HG03575 (cell line): ENCODE data around the gene ABCA12.
"Not testable (repeated sequence)": the region's sequence is repeated elsewhere in the genome, so short reads cannot be mapped to it uniquely, and the experiment has no call there.

ENCODE experiments used
- ATAC-seq: cut with Tn5 transposase; IDR thresholded peaks from one replicate; pipeline ENCODE4 v1.9.1; 2021; ENCODE audit not compliant: unreplicated experiment, insufficient number of reproducible peaks, low FRiP score; ENCODE audit errors: extremely low read depth

The ABCA12 gene

DNA sequence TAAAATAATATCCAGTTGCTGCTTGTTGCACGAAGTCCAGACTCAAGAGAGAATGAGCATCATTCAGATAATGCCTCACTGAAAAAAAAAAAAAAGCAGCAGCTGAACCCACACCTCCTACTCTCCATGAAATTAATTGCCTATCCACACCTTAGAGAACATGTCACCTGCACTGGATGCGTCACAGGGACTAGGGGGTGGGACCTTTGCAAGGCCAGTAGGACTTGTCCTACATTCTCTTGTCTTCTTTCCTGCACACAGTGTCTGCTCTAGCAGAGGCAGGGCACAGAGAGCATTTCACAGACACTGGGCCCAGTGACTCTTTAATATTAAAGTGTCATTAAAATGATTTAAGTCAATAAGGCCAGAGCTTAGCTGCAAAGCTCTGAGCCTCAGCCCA lies at the start of gene ABCA12:
Gene ABCA12, minus strand, starts transcription at position 148 of the 400 bp plus-strand sequence. CDS start 418 bp downstream, outside the sequence.
- no peak for ATAC-seq

GRCh38 chr2:215188078-215188477 lies 49.7 kb upstream of the ABCA12 start:
- no peak for ATAC-seq

DNA sequence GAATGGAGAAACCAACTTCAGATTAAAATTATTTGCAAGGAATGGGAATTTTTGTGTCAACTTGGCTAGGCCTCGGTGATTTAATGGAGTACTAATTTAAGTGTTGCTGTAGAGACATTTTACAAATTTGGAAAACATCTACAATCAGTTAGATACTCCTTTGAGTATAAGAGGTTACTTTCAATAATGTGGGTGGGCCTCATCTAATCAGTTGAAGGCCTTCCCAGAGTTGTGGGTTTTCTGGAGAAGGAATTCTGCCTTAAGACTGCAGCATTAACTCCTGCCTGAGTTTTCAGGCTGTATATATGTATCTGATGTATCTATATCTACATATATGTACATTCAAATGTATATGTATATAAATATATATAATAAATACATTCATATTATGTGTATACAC lies 47.6 kb upstream of the ABCA12 start:
- no peak for ATAC-seq

GRCh38 chr2:215178121-215178520 lies 39.7 kb upstream of the ABCA12 start:
- ATAC-seq: no peak

DNA sequence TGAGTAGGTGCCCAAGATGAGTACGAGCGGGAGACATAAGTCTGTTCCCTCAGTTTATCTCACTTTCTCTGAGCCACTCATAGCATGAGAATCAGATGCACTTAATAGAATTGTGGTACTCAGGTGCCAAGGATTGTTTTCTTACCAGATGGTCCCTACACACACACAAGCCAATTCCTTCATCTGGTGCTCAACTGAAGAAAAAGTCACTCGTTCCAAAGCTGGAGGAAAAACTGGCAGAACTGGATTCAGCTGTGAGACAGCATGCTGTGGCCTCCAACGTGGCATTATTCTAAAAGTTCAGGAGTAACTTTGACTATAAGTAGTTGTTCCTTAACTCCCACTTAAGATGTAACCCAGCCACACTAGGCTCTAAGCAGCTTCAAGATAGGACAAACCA lies 33.4 kb upstream of the ABCA12 start:
- no peak for ATAC-seq

- no peak for ATAC-seq
Measured at GRCh38 chr2:215171151-215171550, 32.7 kb upstream of the ABCA12 start.

DNA sequence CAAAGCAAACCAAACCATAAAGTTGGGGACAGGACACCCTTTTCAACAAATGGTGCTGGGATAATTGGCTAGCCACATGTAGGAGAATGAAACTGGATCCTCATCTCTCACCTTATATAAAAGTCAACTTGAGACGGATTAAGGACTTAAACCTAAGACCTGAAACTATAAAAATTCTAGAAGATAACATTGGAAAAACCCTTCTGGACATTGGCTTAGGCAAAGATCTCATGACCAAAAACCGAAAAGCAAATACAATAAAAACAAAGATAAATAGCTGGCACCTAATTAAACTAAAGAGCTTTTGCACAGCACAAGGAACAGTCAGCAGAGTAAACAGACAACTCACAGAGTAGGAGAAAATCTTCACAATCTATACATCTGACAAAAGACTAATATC lies 28.1 kb upstream of the ABCA12 start:
- ATAC-seq: not testable (repeated sequence)

- ATAC-seq: not testable (repeated sequence)
Measured at GRCh38 chr2:215163319-215163718, 24.9 kb upstream of the ABCA12 start.

DNA sequence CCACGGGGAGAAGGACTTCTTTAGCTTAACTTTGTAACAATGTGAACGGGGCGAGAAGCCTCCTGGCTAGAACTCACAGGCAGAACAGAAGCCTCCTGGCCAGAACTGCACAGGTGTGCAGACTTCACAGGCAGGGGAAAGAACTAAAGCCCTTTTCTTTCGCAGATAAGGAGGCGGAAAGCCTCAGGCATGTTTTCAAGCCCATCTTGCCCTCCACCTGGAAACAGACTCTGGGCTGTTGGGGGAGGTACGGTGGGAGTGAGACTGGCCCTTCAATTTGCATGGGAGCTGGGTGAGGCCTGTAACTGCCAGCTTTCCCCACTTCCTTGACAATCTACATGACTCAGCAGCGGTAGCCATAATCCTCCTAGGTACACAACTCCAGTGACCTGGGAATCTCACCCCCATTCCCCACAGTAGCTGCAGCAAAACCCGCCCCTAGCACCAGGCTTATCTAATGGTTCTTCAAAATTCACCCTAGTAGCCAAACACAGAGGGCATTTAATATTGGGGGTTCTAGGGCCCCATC lies 22.9 kb upstream of the ABCA12 start:
- ATAC-seq: no peak

GRCh38 chr2:215160081-215160480 lies 21.7 kb upstream of the ABCA12 start:
- ATAC-seq: no peak

GRCh38 chr2:215156453-215156852 lies 18.0 kb upstream of the ABCA12 start:
- no peak for ATAC-seq

- ATAC-seq: no peak
Measured at GRCh38 chr2:215149894-215150293, 11.5 kb upstream of the ABCA12 start.

DNA sequence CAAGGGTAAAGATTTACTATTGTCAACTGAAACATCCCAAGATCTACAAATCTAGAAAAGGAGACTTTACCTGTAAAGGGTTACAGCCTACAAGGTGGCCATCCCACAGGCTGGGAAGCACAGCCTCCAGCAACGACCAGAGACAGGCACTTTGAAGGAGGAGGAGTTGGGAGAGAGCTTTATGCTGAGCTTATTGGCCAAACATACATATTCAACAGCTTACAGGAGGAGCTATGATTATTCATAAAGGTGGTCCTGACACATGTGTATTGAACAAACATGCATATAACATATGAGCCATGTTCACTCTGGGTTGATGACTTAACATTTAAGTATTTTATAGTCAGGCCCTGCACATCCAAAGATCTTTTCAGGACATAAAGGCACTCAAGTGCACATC lies 11.1 kb upstream of the ABCA12 start:
- ATAC-seq: no peak

GRCh38 chr2:215149060-215149459 lies 10.6 kb upstream of the ABCA12 start:
- no peak for ATAC-seq

GRCh38 chr2:215145611-215146010 lies 7.2 kb upstream of the ABCA12 start:
- ATAC-seq: no peak

GRCh38 chr2:215144106-215144875 lies 5.9 kb upstream of the ABCA12 start:
- ATAC-seq: no peak

GRCh38 chr2:215143458-215143857 lies 5.0 kb upstream of the ABCA12 start:
- ATAC-seq: no peak

- no peak for ATAC-seq
Measured at GRCh38 chr2:215141706-215142105, 3.3 kb upstream of the ABCA12 start.

DNA sequence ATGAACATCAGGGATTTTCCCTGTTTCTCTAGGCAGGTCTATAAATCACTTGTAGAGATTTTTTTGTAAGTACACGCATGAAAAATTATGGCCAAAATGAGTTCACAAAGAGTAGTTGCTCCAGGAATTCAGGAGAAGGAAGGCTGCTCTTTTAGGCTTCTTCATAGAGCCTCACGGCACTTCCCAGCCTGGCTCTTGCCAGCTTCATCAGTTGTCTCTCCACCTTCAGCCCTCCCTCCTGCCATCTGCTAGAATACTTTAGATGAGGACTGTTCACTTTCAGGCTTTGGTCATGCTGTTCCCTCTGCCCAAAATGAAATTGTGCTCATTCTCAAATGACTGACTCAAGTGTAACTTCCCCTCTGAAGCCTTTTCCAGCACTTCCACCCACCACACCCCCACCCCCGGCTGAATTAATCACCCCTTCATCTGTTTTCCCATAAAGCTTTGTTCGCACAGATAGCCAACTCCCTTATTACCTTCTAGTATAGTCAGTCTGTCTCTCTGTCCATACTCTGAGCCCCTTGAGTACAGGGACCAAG lies 1.8 kb upstream of the ABCA12 start:
- ATAC-seq: no peak

GRCh38 chr2:215137741-215138340 lies 585 bp downstream of the ABCA12 start:
- ATAC-seq: no peak
